WTC11 (cell line): ENCODE data around the gene BUD31. TPM values are rescaled to one million over a fixed set of nuclear protein-coding genes. Genes with fewer than 3 reads are reported as not detected.

Source experiments
- ATAC-seq: fragments of 200-7000 bp; cut with Tn5 transposase; 2 replicates; pipeline ENCODE4 v1.10.0; 2021; ENCODE audit warnings: mild to moderate bottlenecking, moderate library complexity
- CTCF ChIA-PET: fragments of 300-600 bp; sonication (Branson Sonifier 250); formaldehyde crosslinking; loops from one replicate; lab custom pipeline; 2021; ENCODE audit warnings: antibody characterized with exemption; lab: Charles Lee
- POLR2A ChIA-PET: fragments of 350-600 bp; sonication (Branson Sonifier 250); formaldehyde crosslinking; loops from one replicate; lab custom pipeline; 2021; ENCODE audit warnings: antibody characterized with exemption; lab: Charles Lee
- DNase-seq: peaks from one replicate; pipeline ENCODE4 v3.0.0; 2021; ENCODE audit warnings: low spot score
- H3K27ac Mint-ChIP-seq: 2 replicates; pipeline ENCODE4 v1.8.0; 2021; ENCODE audit warnings: mixed read lengths
- H3K27me3 Mint-ChIP-seq: 2 replicates; pipeline ENCODE4 v1.8.0; 2021; ENCODE audit warnings: low read depth, mild to moderate bottlenecking, moderate library complexity, mixed read lengths
- H3K36me3 Mint-ChIP-seq: 2 replicates; pipeline ENCODE4 v1.8.0; 2021; ENCODE audit warnings: mixed read lengths
- H3K4me1 Mint-ChIP-seq: 2 replicates; pipeline ENCODE4 v1.8.0; 2022; ENCODE audit warnings: mixed read lengths
- H3K4me3 Mint-ChIP-seq: 2 replicates; pipeline ENCODE4 v1.8.0; 2021; ENCODE audit warnings: mild to moderate bottlenecking, moderate library complexity, mixed read lengths
- H3K9me3 Mint-ChIP-seq: 2 replicates; pipeline ENCODE4 v1.8.0; 2021; ENCODE audit warnings: mixed read lengths
- ATF1 ChIP-seq: sonication (generic); formaldehyde crosslinking; IDR thresholded peaks from 2 replicates; pipeline ENCODE4 v1.8.1; 2023; ENCODE audit warnings: mild to moderate bottlenecking, moderate library complexity, missing genetic modification reagents
- CTCF ChIP-seq: fragments of 200-600 bp; IDR thresholded peaks from 2 replicates; pipeline ENCODE4 v1.8.0; 2022; ENCODE audit warnings: antibody characterized with exemption
- E2F5 ChIP-seq: sonication (generic); formaldehyde crosslinking; IDR thresholded peaks from 2 replicates; pipeline ENCODE4 v1.8.1; 2022; ENCODE audit warnings: mild to moderate bottlenecking, moderate library complexity, missing genetic modification reagents
- FOXP4 ChIP-seq: sonication (generic); formaldehyde crosslinking; IDR thresholded peaks from 2 replicates; pipeline ENCODE4 v1.8.0; 2022; ENCODE audit warnings: mild to moderate bottlenecking, missing genetic modification reagents
- HMGA2 ChIP-seq: fragments of 250-450 bp; sonication (Bioruptor Pico); IDR thresholded peaks from 2 replicates; pipeline ENCODE4 v1.4.0; 2021; ENCODE audit warnings: mild to moderate bottlenecking, moderate library complexity
- JUN ChIP-seq: sonication (generic); formaldehyde crosslinking; IDR thresholded peaks from 2 replicates; pipeline ENCODE4 v1.8.0; 2023; ENCODE audit warnings: mild to moderate bottlenecking, missing genetic modification reagents
- MXD4 ChIP-seq: fragments of 250-450 bp; sonication (Bioruptor Pico); IDR thresholded peaks from 2 replicates; pipeline ENCODE4 v1.8.0; 2021; ENCODE audit warnings: mild to moderate bottlenecking, moderate library complexity, borderline replicate concordance
- NFE2L1 ChIP-seq: sonication (generic); formaldehyde crosslinking; IDR thresholded peaks from 2 replicates; pipeline ENCODE4 v1.8.1; 2023; ENCODE audit warnings: missing genetic modification reagents
- OVOL2 ChIP-seq: fragments of 250-450 bp; sonication (Bioruptor Pico); IDR thresholded peaks from 2 replicates; pipeline ENCODE4 v1.9.0; 2021; ENCODE audit warnings: mild to moderate bottlenecking, borderline replicate concordance
- PREB ChIP-seq: sonication (generic); formaldehyde crosslinking; IDR thresholded peaks from 2 replicates; pipeline ENCODE4 v1.8.1; 2022; ENCODE audit warnings: mild to moderate bottlenecking, missing genetic modification reagents, moderate library complexity, borderline replicate concordance
- SMAD4 ChIP-seq: sonication (generic); formaldehyde crosslinking; IDR thresholded peaks from 2 replicates; pipeline ENCODE4 v1.8.0; 2022; ENCODE audit warnings: mild to moderate bottlenecking, missing genetic modification reagents
- SOX15 ChIP-seq: fragments of 250-450 bp; sonication (Bioruptor Pico); IDR thresholded peaks from 2 replicates; pipeline ENCODE4 v1.9.0; 2021; ENCODE audit warnings: mild to moderate bottlenecking
- TEAD4 ChIP-seq: sonication (generic); formaldehyde crosslinking; IDR thresholded peaks from 2 replicates; pipeline ENCODE4 v1.8.0; 2022; ENCODE audit warnings: mild to moderate bottlenecking, missing genetic modification reagents
- ZNF138 ChIP-seq: sonication (generic); formaldehyde crosslinking; conservative IDR thresholded peaks from 2 replicates; pipeline ENCODE4 v1.8.1; 2022; ENCODE audit warnings: mild to moderate bottlenecking, moderate library complexity, missing genetic modification reagents
- ZNF671 ChIP-seq: fragments of 250-450 bp; sonication (Bioruptor Pico); IDR thresholded peaks from 2 replicates; pipeline ENCODE4 v1.8.0; 2021; ENCODE audit warnings: mild to moderate bottlenecking
- total RNA-seq: library from RNA; stranded (reverse); gene quantifications from 3 replicates; pipeline ENCODE4 v1.2.3, GENCODE V29; 2021
- TF ChIP-seq, protein P1 (sequence below): sonication (generic); formaldehyde crosslinking; conservative IDR thresholded peaks from 2 replicates; pipeline ENCODE4 v1.8.1; 2023; ENCODE audit warnings: mild to moderate bottlenecking, low read depth, missing genetic modification reagents, moderate library complexity
- TF ChIP-seq, protein P2 (sequence below): fragments of 250-450 bp; sonication (Bioruptor Pico); IDR thresholded peaks from 2 replicates; pipeline ENCODE4 v1.8.0; 2021; ENCODE audit warnings: mild to moderate bottlenecking
- TF ChIP-seq, protein P3 (sequence below): sonication (generic); formaldehyde crosslinking; IDR thresholded peaks from 2 replicates; pipeline ENCODE4 v1.8.1; 2023; ENCODE audit warnings: mild to moderate bottlenecking, missing genetic modification reagents, moderate library complexity

The BUD31 gene
- total RNA-seq, 1 experiment from 2014 or later, result 98.7 TPM

- H3K4me1 Mint-ChIP-seq, result peaks cover 9% of the 10 kb centered on the region
- ATAC-seq (no peak), DNase-seq (no peak)
- H3K9me3 Mint-ChIP-seq, result peaks cover 7% of the 10 kb centered on the region
- H3K4me3 Mint-ChIP-seq, result no peak overlapping the region
- ChIA-PET POLR2A (interaction anchor here (1.0 kb wide), 1 partner anchor 11 kb away, joined by 4 read pairs; the partner anchor contains the start of genes BUD31 and PDAP1), CTCF (interaction anchor here (0.9 kb wide), 1 partner anchor 10 kb away, joined by 3 read pairs; no protein-coding TSS in a partner anchor)
- no peak overlapping the region for H3K27ac Mint-ChIP-seq
- H3K27me3 Mint-ChIP-seq, result no peaks in the 10 kb centered on the region; the same call in 1 of the 2 replicates
- TF ChIP-seq HMGA2 (CRISPR knock-in tag) (no peak), ZNF671 (CRISPR knock-in tag) (no peak)
- peaks cover 71% of the 10 kb centered on the region for H3K36me3 Mint-ChIP-seq
Measured at GRCh38 chr7:99419323-99420021, 10.7 kb downstream of the BUD31 start.

- Mint-ChIP-seq H3K9me3 (peaks cover 1% of the 10 kb centered on the region), H3K4me3 (no peak overlapping the region), H3K36me3 (peaks cover 70% of the 10 kb centered on the region), H3K27ac (no peak overlapping the region), H3K4me1 (peaks cover 9% of the 10 kb centered on the region), H3K27me3 (no peaks in the 10 kb centered on the region; the same call in 1 of the 2 replicates)
- DNase-seq (no peak), ATAC-seq (no peak)
- ChIA-PET POLR2A (interaction anchor here (1.0 kb wide), 1 partner anchor 12 kb away, joined by 4 read pairs; the partner anchor contains the start of genes BUD31 and PDAP1), CTCF (interaction anchor here (0.9 kb wide), 1 partner anchor 9 kb away, joined by 3 read pairs; no protein-coding TSS in a partner anchor)
- TF ChIP-seq TEAD4 (CRISPR knock-in tag) (no peak), MXD4 (CRISPR knock-in tag) (no peak), SOX15 (CRISPR knock-in tag) (no peak), FOXP4 (no peak), OVOL2 (CRISPR knock-in tag) (no peak), CTCF (no peak), ZNF138 (CRISPR knock-in tag) (no peak), ATF1 (no peak), NFE2L1 (CRISPR knock-in tag) (no peak), E2F5 (CRISPR knock-in tag) (no peak), JUN (no peak), SMAD4 (no peak), PREB (CRISPR knock-in tag) (no peak)
- TF ChIP-seq, protein P1, sequence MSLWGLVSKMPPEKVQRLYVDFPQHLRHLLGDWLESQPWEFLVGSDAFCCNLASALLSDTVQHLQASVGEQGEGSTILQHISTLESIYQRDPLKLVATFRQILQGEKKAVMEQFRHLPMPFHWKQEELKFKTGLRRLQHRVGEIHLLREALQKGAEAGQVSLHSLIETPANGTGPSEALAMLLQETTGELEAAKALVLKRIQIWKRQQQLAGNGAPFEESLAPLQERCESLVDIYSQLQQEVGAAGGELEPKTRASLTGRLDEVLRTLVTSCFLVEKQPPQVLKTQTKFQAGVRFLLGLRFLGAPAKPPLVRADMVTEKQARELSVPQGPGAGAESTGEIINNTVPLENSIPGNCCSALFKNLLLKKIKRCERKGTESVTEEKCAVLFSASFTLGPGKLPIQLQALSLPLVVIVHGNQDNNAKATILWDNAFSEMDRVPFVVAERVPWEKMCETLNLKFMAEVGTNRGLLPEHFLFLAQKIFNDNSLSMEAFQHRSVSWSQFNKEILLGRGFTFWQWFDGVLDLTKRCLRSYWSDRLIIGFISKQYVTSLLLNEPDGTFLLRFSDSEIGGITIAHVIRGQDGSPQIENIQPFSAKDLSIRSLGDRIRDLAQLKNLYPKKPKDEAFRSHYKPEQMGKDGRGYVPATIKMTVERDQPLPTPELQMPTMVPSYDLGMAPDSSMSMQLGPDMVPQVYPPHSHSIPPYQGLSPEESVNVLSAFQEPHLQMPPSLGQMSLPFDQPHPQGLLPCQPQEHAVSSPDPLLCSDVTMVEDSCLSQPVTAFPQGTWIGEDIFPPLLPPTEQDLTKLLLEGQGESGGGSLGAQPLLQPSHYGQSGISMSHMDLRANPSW (CRISPR knock-in tag), result no peak
- TF ChIP-seq, protein P2, sequence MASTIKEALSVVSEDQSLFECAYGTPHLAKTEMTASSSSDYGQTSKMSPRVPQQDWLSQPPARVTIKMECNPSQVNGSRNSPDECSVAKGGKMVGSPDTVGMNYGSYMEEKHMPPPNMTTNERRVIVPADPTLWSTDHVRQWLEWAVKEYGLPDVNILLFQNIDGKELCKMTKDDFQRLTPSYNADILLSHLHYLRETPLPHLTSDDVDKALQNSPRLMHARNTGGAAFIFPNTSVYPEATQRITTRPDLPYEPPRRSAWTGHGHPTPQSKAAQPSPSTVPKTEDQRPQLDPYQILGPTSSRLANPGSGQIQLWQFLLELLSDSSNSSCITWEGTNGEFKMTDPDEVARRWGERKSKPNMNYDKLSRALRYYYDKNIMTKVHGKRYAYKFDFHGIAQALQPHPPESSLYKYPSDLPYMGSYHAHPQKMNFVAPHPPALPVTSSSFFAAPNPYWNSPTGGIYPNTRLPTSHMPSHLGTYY (CRISPR knock-in tag), result no peak
- TF ChIP-seq, protein P3, sequence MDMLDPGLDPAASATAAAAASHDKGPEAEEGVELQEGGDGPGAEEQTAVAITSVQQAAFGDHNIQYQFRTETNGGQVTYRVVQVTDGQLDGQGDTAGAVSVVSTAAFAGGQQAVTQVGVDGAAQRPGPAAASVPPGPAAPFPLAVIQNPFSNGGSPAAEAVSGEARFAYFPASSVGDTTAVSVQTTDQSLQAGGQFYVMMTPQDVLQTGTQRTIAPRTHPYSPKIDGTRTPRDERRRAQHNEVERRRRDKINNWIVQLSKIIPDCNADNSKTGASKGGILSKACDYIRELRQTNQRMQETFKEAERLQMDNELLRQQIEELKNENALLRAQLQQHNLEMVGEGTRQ (CRISPR knock-in tag), result no peak
Measured at GRCh38 chr7:99420213-99420612, 11.4 kb downstream of the BUD31 start.
